GM21529 (cell line): ENCODE measurements around the gene LIMK2.
"Not testable (repeated sequence)": the region's sequence is repeated elsewhere in the genome, so short reads cannot be mapped to it uniquely, and the experiment has no call there.

ENCODE experiments used
- ATAC-seq: cut with Tn5 transposase; IDR thresholded peaks from one replicate; pipeline ENCODE4 v1.9.1; 2021; ENCODE audit not compliant: unreplicated experiment

LIMK2 gene

DNA sequence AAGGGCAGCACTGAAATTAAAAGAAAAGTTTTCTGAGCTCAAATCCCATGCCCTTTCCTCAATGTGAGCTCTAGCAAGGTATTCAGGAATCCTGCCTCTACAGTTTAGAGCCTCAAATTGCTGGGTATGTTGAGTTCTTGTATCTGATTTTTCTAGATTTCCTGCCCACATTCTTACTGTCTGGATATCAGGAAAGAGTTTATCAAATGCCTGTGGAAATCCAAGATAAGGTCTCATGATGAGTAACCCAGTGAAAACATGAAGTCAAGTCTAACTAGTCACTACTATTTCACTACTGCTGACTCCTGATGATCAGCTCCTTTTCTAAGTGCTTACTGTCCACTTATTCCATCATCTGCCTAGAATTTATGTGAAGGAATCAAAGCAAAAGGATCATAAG is 29.8 kb downstream of the LIMK2 start:
- ATAC-seq = no peak

GRCh38 chr22:31243339-31244045 is 31.4 kb downstream of the LIMK2 start:
- ATAC-seq = no peak

- no peak for ATAC-seq
Observed at GRCh38 chr22:31244046-31244942, 32.2 kb downstream of the LIMK2 start.

DNA sequence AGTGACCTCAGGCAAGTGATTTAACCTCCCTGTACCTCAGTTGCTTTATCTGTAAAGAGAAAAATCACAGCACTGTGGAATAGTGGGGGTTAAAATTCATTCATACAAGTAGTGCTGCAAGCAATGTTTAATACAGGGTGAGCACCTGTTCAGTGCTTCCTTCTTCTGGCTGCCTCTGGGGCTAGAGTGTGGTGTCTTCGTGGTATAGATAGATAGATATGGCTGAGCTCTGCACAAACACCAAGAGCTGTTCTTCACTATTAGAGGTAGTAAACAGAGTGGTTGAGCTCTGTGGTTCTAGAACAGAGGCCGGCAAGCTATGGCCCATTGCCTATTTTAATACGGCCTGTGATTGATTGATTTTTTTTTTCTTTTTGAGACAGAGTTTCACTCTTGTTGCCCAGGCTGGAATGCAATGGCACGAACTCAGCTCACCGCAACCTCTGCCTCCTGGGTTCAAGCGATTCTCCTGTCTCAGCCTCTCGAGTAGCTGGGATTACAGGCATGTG is 32.9 kb downstream of the LIMK2 start:
- ATAC-seq = no peak

DNA sequence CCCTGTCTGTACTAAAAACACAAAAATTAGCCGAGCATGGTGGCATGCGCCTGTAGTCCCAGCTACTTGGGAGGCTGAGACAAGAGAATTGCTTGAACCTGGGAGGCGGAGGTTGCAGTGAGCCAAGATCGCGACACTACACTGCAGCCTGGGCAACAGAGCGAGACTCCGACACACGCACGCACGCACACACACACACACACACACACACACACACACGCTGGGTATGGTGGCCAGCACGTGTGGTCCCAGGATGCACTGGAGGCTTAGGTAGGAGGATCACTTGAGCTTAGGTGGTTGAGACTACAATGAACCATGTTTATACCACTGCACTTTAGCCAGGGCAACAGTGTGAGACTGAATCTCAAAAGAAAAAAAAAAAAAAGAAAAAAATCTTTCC is 33.9 kb downstream of the LIMK2 start:
- ATAC-seq = not testable (repeated sequence)

GRCh38 chr22:31246687-31247086 is 34.6 kb downstream of the LIMK2 start:
- ATAC-seq = no peak

GRCh38 chr22:31247726-31248125 is 35.6 kb downstream of the LIMK2 start:
- ATAC-seq = no peak

GRCh38 chr22:31248138-31248745 is 36.1 kb downstream of the LIMK2 start:
- ATAC-seq = no peak

DNA sequence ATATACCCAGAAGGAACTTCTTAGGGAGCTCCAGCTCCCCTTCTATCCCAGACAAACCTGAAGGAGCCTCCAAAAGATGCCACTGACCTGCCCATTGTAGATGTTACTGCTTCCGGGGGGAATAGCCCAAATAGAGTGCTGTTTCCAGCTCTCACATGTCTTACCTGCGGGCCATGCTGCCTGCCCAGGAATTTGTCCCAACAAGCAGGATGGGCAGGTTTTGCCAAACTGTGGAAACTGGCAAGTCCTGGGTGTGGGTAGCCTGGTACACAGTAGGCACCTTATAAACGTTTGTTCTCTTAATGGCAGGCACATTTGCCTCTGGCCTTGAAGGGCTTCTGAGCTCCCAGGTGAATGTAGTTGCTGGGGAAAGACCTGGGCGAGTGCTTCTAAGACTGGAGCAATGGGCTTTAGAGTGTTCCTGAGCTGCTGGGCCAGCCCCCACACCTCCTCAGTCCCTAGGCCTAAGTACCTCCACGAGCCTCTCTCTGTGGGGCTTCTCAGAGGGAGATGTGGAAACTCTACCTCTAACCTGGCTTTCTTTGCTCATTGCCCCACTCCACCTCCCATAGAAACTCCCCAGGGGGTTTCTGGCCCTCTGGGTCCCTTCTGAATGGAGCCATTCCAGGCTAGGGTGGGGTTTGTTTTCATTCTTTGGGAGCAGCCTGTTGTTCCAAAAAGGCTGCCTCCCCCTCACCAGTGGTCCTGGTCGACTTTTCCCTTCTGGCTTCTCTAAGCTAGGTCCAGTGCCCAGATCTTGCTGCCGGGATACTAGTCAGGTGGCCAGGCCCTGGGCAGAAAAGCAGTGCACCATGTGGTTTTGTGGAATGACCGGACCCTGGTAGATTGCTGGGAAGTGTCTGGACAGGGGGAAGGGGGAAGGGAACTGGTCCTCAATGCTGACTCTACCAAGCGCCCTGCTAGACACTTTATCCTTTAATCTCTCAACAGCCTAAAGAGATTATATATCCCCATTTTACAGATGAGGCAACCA is 37.2 kb downstream of the LIMK2 start:
- no peak for ATAC-seq

DNA sequence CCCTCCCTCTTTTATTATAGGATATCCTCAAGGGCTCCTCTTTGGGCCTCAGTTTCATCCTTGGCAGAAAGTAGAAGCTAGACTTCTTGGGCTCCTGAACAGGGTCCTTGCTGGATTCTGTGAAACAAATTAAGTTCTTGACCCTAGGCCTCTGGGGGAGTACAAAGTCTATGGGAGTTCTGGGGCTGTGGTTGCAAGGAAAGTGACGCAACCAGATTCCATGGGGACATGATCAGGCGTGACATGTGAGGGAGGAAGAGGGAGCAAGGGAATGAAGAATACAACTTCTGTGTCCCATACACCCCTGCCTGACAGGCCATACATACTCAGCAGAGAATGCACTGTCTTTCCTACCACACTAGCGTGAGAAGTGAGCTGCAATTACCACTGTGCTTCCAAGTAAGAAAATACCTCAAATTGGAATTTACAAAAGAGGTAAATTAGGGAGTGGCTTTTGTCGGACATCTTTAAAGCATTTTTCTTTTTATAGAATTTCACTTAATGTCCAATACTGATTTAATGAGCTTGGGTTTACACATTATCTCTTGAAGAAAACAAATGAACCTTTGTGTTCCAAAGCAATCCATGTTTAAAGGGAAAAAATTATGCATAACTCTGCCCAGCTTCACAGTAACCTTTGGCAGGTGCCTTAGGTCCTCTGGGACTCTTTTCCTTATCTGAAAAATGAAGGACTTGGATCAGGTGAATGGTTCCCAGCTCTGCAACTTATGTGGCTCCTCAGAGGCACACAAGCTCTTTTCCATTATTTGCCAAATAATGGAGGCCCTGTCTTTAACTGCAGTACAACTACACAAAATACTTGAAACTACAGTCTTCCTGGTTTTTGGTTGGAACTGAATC is 38.9 kb downstream of the LIMK2 start:
- ATAC-seq = no peak

- no peak for ATAC-seq
Observed at GRCh38 chr22:31253949-31254348, 41.9 kb downstream of the LIMK2 start.

DNA sequence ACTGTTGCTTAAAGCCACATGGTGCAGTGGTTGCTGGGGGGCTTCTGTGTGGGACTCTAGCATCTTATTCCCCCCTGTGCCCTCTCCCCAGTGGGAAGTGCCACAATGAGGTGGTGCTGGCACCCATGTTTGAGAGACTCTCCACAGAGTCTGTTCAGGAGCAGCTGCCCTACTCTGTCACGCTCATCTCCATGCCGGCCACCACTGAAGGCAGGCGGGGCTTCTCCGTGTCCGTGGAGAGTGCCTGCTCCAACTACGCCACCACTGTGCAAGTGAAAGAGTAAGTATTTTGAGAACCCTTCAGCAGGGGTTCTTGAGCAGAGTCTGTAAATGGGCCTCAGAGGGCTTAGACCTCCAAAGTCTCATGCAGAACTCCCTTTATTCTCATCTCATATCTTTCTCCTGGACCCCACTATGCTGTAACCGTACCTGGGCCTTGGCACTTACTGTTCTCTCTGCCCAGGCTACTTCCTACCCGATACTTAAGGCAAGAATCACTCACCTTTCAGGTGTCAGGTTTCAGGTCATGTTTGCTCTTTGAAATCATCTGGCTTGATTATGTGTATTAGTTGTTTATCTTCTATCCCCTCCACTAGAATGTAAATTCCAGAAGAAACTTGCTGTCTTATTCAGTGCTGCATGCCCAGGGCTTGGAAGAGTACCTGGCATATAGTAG is 47.8 kb downstream of the LIMK2 start:
- no peak for ATAC-seq

- no peak for ATAC-seq
Observed at GRCh38 chr22:31260474-31260856, 48.4 kb downstream of the LIMK2 start.

GRCh38 chr22:31262312-31263133 is 50.4 kb downstream of the LIMK2 start:
- no peak for ATAC-seq

GRCh38 chr22:31263896-31264640 is 52.0 kb downstream of the LIMK2 start:
- no peak for ATAC-seq

DNA sequence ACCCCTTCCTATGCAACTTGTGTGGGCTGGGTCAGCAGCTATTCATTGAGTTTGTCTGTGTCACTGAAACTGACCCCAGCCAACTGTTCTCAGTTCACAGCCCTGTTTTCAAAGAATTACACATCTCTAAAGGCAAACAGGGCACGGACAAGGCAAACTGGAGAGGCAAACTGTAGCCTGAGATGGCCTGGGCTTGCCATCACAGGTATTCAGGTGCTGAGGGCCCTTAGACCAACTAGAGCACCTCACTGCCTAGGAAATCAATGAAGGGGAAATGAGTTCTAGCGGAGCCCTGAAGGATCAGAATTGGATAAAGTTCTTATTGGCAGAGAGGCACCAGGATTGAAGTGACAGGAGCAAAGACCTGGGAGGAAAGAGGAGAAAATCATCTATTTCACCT is 56.2 kb downstream of the LIMK2 start:
- no peak for ATAC-seq

DNA sequence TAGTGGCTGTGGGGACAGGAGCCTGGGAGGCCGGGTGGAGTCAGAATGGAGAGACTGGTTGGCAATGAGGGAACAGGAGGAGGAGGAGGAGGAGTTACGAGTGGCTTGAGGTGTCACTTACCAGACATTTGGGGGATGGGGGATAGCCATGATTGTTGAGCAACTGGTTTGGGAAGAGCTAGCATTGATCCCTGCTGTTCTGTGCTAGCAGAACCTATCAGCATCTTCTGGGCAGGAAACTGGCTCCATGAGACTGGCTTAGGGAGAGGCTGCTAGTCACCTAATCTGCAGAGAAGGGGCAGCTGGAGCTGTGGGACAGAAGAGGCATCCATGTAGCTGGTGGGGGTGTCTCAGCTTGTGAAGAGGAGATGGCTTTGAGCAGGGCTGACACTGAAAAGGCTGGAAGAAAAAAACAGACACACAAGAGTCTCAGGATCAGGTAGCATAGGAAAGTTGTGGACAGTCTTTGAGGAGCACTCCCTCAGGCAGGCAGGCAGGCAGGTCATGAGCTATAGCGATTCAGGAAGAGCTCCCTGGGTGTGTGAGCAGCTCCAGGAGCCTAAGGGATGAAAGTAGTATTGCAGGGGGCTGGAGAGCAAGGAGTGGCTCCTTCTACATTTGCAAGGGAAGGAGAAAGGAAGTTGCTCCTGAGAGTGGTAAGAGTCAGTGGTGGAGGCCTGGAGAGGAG is 57.9 kb downstream of the LIMK2 start:
- ATAC-seq = no peak
